Hindlimb muscle (tissue), 1 donor: ENCODE results near the gene OPRL1. TPM values are rescaled to one million over a fixed set of nuclear protein-coding genes. Genes with fewer than 3 reads are reported as not detected.

Experiments
- DNase-seq: peaks from one replicate; pipeline ENCODE4 v3.0.0-alpha.2; 2013
- polyA plus RNA-seq: library from polyadenylated mRNA; unstranded; fragments of 120-200 nt; gene quantifications from one replicate; pipeline ENCODE4 v1.2.1, GENCODE V29; 2013; ENCODE audit not compliant: insufficient read length

Gene OPRL1
- polyA plus RNA-seq, 1 donor, result 1.1 TPM

DNA sequence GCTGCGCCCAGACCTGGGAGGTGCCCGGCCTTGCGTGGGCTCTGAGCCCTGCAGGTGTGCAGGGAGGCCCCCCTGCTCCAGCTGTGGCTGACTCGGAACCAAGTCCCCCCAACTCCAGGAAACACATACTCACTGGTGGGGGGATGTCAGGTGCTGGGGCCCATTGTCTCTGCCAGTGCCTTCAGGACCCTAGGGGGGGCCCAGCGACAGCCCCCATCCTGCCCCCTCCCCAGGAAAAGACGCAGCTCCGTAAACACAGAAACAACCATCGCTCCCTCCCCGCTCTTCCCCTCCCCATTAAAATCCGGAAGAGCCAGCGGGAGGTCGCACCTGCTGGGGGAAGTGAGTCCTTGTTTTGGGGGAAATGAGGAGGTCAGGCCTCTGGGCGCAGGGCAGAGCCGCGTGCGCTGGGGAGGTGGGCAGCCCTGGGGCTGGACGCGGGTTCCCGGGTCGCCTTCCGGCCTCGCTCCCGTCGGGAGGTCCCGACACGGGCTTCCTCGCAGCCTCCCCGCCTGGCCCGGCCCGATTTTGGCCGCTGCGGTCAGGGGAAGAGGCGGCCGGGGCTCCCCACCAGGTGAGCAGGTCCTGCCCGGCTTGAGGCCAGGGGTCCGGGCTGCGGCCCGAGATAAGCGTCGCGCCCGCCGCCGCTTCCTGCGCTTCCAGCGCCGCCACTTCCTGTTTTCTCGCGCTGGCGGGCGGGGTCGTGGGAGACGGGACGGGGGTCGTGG is 37.7 kb upstream of the OPRL1 start:
- no peak for DNase-seq

DNA sequence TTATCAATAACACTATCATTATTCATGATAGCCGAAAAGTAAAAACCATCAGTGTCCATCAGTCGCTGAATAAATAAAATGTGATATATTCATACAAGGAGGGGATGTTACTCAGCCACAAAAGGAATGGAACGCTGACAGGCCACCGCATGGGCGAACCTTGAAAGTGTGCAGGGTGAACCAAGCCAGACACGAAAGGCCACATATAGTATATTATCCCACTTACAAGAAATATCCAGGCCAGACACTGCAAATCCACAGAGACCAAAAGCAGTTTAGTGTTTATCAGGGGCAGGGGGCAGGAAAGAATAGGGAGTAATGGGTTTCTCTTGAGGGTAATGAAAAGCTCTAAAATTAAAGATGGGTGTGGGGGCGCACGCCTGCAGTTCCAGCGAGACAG is 36.1 kb upstream of the OPRL1 start:
- DNase-seq, result no peak

DNA sequence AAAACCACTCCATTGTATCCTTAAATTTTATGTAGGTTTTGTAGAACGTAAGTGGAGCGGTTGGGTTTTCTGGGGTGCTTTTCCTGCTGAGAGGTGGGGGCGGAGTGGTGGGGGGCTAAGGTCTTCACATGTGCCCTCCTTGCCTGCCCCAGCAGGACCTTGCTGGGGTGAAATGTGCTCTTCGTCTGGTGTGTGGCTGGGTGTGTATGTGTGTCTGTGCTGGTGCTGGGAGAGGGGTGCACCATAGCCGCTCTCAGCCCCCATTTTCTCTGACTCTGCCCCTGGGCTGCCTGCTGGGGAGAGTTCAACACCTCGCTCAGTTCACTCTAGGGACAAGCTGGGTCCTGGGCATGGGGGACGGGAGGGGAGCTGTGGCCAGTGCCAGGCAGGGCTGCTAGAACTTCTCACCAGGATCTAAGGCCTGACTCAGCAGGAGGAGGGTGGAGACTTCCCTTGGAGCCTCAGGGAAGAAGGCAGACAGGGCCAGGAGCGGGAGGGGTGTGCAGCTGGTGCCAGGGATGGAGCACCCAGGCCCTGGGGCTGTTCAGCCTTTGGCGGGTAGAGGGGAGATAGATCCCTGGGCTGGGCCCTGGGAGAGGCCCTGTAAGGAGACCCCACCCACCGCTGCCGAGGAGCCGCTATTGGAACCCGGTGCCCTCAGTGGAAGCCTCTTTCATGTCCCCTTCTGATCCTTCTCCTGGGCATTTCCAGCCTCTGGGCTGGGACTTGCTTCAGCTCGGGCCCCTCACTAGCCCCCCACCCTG is 35.2 kb upstream of the OPRL1 start:
- DNase-seq, result no peak

DNA sequence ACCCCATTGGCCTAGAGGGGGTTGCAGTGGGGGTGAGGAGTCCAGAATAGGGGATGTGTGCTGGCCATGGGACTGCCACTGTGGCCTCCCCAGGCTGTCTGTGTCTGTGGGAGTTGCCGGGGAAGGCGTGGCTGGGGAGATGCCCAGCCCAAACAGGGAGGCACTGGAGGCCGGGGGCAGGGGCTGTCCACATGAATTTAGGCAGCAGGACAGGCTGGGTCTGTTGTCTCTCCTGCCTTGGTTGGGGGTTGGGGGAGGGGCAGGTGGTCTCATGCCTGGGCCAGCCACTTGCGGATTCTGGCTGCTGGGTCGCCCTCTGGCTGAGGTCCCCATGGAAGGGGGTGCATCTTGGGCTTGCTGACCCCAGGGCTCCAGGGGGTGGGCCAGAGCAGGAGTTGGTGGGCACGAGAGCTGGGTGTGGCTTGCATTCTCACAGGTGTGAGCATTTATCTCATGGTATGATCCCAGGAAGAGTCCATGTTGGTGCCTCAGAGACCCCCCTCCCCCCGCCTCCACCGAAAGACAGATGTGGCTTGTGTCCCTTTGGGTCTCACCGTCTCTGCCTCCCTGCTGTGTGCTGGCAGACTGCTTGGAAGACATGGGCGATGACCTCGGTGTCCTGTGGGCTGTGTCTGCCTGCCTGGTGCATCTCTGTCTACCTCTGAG is 34.4 kb upstream of the OPRL1 start:
- no peak for DNase-seq

DNA sequence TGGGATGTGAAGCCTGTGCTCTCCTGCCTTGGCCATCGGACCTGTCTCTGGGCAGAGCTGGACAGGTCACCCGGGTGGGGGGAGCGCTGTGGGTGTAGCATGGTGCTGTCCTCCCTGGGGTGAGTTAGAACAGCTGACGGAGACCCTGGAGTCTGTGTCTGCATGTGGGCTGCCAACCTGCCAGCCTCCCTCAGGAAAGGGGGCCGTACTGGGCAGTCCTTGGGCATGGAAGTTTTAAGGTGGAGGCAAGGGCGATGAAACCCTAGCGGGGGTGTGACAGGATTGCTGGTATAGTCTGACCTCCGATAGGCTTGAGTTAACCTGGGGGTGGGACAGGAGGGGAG is 32.9 kb upstream of the OPRL1 start:
- DNase-seq, result no peak

DNA sequence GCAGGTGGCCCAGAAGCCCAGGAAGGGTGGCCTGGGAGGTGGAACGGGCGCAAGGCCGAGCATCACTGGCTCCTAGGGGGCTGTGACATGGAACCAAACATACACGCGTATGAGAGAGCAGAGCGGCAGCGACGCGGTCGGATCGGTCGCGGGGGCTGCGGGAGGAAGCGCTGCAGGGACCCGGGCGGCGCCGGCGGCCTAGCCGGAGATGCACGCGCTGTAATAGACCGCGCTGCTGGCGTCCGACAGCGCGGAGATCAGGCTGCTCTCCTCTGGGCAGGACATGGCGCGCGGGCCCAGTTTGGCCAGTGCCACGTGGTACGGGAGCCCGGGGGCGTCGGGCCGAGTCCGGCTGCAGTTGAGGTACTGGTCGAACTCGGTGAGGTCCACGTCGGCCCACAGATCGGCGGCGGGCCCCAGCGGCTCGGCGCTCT is 31.9 kb upstream of the OPRL1 start:
- no peak for DNase-seq

DNA sequence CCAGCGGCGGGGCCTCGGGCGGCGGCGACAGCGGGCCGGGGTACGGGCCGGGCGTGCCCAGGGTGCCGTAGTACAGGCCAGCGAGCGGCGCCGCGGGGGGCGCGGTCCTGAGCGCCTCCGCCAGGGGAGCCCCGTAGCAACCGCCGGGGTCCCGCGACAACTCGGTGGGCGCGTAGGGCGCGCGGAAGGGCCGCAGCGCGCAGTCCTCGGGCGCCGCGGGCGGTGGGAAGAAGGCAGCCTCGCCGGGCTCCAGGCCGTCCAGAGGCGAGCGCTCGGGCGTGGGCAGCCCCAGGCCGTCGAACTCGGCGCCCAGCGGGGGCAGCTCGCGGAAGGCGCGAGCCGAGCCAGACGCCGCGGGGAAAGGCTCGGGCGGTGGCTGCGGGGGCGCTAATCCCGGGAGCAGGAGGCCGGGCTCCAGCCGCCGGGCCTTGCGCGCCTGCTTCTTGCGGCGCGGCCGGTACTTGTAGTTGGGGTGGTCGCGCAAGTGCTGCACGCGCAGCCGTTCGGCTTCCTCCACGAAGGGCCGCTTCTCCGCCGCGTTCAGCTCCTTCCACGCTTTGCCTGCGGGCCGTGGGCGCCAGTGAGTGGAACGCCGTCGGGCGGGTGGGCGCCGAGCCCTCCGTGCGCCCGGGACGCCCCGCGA is 31.4 kb upstream of the OPRL1 start:
- DNase-seq, result no peak

DNA sequence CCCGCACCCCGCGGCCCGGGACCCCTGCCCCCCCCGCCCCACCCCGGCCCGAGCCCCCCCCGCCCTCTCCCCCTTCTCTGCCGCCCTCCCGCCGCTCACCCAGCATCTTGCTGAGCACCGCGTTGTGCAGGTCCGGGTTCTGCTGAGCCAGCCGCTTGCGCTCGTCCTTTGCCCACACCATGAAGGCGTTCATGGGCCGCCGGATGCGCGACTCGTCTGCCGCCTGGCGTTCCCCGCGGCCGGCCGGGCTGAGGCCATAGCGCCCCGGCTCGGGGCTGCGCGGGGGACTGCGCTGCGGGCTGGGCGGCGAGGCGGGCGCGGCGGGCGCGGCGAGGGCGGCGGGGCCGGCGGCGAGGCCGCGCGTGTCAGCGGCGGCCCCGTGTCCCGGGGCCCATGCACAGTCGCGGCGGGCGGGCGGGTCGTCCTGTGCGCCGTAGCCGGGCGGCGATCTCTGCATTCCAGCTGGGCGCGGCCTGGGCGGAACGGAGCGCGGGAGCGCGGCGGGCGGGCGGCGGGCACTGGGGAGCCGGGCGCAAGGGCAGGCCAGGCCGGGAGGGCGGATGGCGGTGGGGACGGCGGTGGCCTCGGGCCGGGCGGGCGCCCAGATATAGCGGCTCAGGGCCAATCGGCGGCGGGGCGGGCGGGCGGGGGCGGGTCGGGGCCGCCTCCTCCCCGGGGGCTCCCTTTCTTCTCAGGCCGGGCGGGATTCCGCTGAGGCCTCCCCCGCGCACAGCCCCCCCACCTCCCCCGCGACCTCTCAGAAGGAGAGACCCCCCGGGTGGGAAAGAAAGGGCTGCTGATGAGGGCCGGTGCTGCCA is 30.6 kb upstream of the OPRL1 start, which contains the start of gene SOX18:
Gene SOX18 (minus strand): TSS at position 580 of the 818 bp plus-strand sequence. CDS start 123 bp downstream, at position 457.
- no peak for DNase-seq

DNA sequence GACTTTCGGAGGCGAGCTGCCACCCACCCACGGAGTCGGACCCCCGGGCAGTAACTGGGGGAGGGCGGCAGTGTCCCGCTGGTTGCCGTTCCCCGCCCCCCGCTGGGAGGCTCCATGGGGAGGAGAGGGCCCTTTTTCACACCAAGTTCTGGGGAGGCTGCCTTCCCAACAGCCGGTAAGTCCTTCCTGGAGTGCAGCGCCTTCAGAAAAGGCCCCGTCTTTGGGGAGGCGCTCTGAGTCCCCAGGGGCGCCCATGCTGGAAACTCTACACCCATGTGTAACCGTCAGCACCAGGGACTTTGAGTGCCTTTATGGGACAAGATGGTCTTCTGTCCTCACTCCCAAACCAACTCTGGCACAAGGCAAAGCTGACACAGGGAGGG is 30.0 kb upstream of the OPRL1 start:
- no peak for DNase-seq

DNA sequence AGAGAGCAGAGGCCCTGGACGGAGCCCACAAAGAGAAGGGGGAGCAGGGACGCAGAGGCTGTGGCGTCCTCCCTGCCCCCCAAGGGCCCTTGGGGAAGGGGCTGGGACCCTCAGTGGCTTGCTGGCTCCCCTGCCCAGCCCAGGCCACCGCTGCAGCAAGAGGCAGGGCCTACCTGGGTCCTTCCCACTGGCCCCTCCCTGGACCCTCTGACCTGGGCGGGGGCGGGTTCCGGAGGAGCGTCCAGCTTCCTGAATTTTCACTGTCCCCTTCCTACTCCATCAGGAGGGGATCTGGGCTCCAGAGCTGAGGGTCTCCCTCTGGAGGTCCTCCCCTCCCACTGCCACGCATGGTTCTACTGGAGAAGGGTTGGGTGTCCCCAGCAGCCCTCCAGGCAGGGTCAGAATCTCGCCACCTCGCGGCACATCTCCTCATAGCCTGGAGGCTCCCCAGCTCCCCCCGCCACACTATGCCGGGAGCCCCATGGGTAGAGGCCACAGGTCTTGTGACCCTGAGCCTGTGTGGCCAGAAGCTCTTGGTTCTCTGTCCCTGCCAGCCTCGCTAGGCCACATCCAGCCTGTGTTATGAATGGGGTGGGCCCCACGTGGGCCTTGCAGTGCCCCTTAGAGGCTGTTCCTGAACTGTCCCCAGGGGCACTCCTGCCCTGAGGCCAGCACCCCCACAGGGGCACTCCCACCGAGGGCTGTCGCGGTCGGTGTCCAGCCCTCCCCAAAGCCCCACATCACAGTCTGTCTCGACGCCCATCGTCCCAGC is 29.4 kb upstream of the OPRL1 start:
- DNase-seq, result no peak

DNA sequence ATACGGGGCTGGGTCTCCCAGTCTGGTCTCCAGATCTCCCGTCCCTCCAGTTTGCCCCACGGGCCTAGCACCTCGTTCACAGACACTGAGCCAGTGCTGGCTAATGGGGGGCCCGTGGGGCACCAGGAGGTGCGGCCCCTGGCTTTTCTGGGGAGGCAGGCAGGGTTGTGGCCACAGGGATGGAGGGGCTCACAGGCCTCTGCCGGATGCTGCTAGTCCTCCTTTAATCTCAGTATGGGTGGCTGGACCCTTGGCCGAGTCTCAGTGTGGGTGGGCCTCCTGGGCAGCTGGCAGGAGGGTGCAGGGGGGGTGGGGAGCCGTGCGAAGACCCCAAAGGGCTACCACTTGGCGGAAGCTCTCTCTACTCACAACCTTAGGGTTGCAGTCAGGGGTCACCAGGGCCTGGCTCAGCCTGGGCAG is 28.8 kb upstream of the OPRL1 start:
- DNase-seq, result no peak

DNA sequence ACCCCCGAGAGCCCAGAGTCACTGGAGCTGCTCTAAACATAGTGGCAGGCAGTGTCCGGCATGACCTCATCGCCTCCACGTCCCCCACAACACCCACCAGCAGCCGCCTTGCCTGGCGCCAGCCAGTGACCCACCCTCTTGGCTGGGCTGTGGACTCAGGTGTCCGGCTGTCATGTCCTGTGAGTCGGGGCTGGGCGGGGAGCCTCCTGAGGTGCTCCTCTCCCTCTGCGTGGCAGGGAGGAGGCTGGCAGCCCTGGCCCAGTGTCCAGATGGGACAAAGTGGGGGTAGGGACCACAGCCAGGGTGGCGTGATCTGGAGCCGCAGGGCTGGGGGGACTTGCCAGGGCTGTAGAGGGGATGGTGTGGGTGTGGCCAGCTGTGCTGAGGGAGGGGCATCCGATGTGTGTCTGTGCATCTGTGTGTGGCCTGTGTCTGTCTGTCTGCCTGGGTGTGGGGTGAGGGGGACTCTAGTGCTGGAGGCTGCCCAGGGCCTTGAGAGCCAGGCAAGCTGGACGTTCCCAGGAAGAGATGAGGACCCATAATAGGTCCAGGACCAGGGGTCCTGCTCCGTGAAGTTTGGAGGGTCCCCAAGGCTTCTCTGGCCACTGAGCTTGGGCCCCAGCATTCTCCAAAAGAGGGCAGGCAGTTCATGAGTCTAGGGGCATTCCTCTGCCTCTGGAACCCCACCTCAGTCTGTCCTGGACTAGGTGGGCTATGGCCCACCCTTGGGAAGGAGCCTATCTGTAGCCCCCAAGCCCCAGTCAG is 28.1 kb upstream of the OPRL1 start:
- no peak for DNase-seq

DNA sequence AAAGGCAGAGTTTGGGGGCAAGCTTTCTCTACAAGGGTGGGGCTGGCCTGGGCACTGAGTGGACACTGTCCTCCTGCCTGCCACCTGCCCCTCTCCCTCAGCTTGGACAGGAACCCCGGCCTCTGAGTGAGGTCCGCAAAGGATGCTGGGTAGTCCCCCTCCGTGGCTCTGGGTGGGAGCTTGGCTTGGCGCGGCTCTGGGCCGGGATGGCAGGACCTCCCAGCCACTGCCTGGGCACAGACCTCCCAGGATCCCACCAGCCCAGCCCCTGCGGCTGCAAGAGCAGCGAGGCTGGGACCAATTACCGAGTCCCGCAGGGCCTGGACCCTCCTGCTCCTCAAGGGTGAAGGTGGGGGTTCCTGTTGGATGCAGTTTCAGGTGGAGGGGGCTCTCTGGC is 27.6 kb upstream of the OPRL1 start:
- DNase-seq, result no peak

DNA sequence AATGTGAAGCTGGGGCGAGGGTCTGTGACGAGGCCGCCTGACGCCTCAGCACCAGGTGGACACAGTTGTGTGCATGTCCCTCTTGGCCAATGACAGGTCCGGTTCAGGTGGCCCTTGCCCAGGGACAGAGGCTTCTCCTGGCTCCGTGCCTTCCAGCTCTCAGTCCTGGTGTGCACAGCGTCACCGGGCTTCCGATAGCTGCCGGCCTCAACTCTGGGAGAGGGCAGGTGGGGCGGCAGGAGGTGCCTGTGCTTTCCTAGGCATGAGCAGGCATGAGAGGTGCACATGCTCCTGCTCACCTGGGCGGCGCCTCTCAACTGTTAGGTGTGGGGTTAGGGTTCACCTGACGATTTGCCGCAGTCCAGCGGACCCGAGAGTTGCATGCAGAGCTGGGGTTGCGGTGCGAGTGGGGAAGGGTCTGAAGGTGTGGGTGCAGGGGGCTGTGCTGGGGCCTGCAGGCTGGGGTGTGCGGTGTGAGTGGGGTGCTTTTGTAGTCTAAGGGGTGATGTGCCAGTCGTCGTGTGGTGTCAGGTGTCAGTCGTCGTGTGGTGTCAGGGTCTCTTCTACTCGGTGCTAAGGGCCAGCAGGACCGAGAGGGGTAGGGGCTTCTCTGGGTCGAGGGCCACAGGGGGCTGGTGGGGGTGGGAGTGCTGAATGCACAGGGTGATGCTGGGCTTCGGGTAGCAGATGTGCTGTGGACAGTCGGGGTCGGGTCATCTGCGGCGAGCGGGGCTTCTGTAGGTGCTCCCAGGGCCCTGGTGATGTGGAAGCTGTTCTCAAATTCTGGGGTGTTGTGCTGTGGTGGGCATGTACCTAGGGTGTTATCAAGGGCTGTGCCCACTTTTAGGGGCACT is 26.7 kb upstream of the OPRL1 start:
- no peak for DNase-seq

DNA sequence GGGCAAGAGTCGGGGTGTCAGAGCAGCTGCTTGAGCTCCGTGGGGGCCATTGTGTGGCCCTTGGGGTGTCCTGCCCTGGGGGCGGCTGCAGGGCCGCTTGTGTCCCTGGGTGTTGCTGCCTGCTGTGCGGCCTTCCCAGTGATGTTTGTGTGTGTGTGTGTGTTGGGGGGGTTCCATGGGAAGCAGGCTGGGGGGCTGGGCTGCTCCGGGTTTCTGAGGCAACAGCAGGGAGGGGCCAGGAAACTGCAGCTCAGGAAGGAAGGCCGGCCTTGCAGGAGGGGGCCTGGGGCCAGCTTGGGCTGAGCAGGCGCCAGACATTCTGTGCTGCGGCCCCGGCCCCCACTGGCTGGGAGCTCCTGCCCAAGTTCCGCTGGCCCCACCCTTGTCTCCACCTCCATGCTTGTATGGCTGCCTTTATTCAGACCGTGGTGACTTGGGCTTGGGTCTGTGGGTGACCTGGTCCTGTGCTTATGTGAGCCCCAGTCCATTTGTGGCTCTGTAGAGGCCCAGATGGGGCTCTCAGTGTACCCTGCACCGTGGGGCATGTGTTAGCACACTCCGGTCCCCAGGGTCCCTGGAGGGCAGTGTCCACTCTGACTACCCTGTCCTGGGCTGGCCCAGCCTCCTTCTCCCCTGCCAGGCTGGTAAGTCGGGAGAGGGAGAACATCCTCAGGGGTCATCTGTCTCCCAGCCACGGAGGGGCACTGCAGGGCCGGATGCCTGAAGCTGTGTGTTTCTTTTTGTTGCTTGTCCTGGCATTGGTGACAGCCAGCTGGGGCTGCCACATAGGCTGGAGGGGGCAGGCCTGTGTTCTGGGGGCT is 25.8 kb upstream of the OPRL1 start:
- DNase-seq, result peak; percentile 62

DNA sequence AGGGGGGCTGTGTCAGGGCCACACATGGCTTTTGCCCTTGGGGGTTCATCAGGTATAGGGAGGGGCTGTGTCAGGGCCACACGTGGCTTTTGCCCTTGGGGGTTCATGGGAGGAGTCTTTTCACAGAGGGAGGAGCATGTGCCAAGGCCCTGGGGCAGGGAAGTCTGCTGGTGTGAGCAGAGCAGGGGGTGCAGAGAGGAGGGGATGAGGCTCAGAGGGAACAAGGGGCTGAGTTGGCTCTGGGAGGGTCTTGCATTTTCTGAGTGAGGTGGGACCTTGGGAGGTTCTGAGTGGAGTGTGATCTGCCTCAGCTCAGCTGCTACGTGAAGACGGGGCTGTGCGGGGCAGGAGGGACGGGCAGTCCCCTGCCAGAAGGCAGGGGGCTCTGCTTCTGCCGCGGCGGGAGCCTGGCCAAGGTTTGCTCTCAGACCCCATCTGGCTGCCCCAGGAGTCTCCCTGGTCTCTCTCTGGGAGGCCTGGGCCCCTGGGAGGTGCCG is 24.4 kb upstream of the OPRL1 start:
- no peak for DNase-seq

DNA sequence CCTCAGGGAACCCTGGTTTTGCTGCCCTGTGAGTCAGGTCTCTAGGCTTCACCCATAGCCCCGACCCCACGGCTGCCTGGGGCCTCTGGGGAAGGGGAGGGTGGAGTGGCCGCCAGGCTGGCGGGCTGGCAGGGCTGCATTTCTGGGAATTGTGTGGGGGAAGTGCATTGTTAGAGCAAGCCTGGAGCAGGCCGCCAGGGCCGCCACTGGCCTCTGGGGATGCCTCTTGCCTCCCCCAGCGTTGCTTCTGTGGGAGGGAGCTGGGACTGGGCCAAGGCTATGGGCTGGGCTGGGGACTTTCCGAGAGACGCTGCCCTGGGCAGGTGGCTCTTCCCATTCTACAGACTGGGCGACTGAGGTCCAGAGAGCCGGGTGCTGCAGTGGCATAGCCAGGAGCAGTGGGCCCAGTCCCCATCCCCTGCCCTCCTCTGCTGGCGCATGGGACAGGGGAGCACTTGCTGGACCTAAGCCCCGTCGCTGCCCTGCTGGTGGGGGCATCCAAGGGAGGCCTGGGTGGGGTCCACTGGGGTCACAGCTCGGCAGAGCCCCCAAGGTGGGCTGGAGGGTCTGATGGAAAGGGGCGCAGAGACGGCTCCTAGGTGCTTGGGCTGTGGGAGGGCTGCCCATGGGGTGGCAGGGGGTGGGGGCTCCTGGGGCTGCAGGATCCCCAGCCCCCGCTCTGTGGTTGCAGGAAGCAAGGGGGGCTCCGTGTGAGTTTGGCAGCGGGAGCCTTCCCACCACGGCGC is 23.8 kb upstream of the OPRL1 start:
- no peak for DNase-seq

DNA sequence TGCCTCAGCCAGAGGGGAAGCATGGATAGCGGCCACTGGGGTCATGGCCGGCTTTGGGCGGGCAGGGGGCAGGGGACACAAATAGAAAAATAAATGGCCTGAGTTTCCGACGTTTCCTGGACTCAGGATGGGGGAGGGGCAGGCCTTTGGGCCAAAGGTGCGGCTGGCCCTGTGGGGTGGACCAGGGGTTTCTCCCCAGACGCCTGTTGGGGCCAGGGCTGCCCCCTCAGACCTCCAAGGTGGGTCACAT is 23.3 kb upstream of the OPRL1 start:
- no peak for DNase-seq
